22Rv1 (cell line): ENCODE data around the gene MSMO1.

Source experiments
- H3K27ac ChIP-seq: fragments of 450-650 bp; 2 replicates; pipeline ENCODE4 v1.5.1; 2017
- CTCF ChIP-seq: fragments of 450-650 bp; IDR thresholded peaks from 2 replicates; pipeline ENCODE4 v1.5.1; 2017; ENCODE audit warnings: mild to moderate bottlenecking
- ZFX ChIP-seq: fragments of 450-650 bp; IDR thresholded peaks from 2 replicates; pipeline ENCODE4 v1.6.1; 2017; ENCODE audit warnings: antibody characterized with exemption, borderline replicate concordance

MSMO1 gene

GRCh38 chr4:165293927-165294649 lies 33.4 kb upstream of the MSMO1 start:
- TF ChIP-seq ZFX = no peak
- TF ChIP-seq CTCF = no peak
- no peak overlapping the region for H3K27ac ChIP-seq

GRCh38 chr4:165294907-165295306 lies 32.6 kb upstream of the MSMO1 start:
- no peak overlapping the region for H3K27ac ChIP-seq
- TF ChIP-seq ZFX (no peak), CTCF (no peak)

GRCh38 chr4:165297626-165298025 lies 29.8 kb upstream of the MSMO1 start:
- H3K27ac ChIP-seq = no peak overlapping the region
- TF ChIP-seq CTCF (no peak), ZFX (no peak)

- TF ChIP-seq CTCF (no peak), ZFX (no peak)
- no peak overlapping the region for H3K27ac ChIP-seq
These were observed 27.9 kb upstream of the MSMO1 start for GRCh38 chr4:165299399-165300060.

- H3K27ac ChIP-seq = no peak overlapping the region
- TF ChIP-seq CTCF (no peak), ZFX (no peak)
These were observed 25.6 kb upstream of the MSMO1 start for GRCh38 chr4:165301833-165302232.

GRCh38 chr4:165302658-165303057 lies 24.8 kb upstream of the MSMO1 start:
- no peak for TF ChIP-seq ZFX
- no peak overlapping the region for H3K27ac ChIP-seq

GRCh38 chr4:165308166-165308565 lies 19.3 kb upstream of the MSMO1 start:
- H3K27ac ChIP-seq = no peak overlapping the region
- TF ChIP-seq CTCF (no peak), ZFX (no peak)

- TF ChIP-seq CTCF (no peak), ZFX (no peak)
These were observed 18.9 kb upstream of the MSMO1 start for GRCh38 chr4:165308606-165309005.

More at GRCh38 chr4:165308606-165309005, 18.9 kb upstream of the MSMO1 start:
- H3K27ac ChIP-seq = no peak overlapping the region
